NCI-H82 (cell line): ENCODE data around the gene ADAR.

Source experiments
- DNase-seq: peaks from one replicate; lab custom pipeline; 2025; lab: John Stamatoyannopoulos, UW

Gene ADAR

DNA sequence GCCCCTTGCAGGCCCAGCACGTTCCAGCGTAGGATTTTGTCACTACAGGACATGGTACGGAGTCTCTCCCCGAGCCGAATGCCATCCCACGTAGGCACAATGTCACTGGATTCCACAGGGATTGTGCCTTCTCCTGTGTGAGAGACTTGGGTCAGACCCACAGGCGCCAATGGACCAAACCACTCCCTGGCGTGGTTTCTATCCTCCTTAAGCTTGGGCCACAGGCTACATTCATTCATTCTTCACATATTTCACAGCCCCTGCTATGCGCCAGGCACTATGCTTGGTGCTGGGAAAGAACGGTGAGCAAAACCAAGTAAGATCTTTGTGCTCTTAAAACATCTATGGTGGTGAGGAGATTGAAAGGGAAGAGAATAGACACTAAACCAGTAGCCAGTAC lies 21.8 kb downstream of the ADAR start:
- DNase-seq, result no peak

GRCh38 chr1:154584267-154584994 lies 23.6 kb downstream of the ADAR start:
- no peak for DNase-seq

GRCh38 chr1:154583773-154584172 lies 24.2 kb downstream of the ADAR start:
- no peak for DNase-seq

GRCh38 chr1:154582885-154583284 lies 25.1 kb downstream of the ADAR start:
- no peak for DNase-seq

GRCh38 chr1:154581766-154582165 lies 26.2 kb downstream of the ADAR start:
- no peak for DNase-seq

DNA sequence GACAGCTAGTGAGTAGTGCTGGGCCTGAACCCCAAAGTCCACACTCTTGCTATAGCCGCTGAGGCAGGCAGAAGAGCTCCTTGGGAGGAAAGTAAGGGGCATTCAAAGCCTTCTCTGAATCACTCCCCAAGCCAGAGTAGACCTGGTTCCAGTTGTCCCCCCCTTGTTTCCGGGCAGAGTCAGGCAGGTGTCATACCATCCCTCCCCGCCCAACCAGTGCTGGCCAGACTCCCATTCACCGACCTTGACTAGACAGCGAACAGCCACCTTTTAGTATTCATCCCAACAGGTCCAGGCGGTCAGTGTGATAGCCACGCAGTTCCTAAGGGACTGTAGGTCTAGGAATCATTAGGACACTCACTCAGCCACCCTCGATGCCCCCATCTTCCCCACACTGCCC lies 28.6 kb downstream of the ADAR start:
- no peak for DNase-seq

DNA sequence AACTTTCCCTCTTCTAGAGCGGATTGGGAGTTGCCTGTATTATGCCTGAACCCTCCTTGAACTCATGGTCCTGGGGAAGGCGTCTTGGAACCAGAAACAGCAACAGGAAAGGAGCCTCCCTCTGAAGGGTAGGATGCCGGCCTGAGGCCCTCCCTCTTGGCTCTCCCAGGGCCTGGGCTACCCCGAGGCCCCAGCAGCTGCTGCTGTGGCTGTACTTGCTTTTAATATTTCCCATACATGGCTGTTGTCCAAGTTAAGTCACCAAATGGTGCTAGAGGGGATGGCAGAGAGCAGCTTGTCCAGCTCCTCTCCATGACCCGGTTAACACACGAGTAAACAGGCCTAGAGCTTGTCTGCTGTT lies 29.9 kb downstream of the ADAR start:
- DNase-seq, result no peak

DNA sequence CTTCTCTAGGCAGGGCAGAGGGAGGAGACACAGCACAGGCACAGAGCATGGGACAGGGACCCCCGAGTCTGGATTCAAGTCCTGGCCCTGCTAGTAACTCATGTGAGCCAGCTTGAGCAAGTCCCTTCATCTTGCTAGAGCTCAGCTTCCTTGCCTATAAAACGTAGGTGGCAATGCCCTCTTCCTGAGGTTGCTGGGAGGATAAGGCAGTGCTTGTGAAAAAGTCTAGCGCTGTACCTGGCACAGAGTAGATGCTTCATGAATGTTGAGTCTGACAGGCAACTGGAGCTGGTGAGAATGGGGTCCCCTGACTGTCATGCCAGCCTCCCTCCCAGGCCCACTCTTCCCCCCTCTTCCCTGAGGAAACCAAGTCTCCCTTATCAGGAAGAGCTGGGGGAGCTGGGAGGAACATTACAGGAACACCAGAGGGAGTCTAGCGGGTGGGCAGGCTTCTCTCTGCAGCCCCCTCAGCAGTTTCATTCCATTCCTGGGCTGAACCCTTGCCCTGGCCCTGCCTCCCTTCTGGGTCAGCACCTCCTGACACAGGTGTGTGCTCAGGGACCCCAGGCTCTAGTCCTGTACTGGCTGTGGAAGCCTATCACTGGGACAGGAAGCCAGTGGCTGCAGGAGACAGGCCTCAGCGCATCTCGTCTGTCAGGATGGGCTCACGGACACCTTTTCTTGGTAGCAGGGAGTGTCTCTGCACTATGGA lies 30.5 kb downstream of the ADAR start:
- no peak for DNase-seq

DNA sequence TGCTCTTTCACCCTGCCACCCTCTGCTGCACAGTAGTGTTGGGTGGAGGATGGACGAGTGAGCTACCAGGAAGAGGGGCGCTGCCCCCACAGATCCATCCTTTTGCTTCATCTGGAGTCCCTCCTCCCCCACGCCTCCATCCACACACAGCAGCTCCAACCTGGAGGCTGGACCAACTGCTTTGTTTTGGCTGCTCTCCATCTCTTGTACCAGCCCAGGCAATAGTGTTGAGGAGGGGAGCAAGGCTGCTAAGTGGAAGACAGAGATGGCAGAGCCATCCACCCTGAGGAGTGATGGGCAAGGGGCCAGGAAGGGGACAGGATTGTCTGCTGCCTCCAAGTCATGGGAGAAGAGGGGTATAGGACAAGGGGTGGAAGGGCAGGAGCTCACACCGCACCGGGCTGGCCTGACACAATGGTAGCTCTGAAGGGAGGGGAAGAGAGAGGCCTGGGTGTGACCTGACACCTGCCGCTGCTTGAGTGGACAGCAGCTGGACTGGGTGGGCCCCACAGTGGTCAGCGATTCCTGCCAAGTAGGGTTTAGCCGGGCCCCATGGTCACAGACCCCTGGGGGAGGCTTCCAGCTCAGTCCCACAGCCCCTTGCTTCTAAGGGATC lies 31.9 kb downstream of the ADAR start:
- DNase-seq, result no peak

DNA sequence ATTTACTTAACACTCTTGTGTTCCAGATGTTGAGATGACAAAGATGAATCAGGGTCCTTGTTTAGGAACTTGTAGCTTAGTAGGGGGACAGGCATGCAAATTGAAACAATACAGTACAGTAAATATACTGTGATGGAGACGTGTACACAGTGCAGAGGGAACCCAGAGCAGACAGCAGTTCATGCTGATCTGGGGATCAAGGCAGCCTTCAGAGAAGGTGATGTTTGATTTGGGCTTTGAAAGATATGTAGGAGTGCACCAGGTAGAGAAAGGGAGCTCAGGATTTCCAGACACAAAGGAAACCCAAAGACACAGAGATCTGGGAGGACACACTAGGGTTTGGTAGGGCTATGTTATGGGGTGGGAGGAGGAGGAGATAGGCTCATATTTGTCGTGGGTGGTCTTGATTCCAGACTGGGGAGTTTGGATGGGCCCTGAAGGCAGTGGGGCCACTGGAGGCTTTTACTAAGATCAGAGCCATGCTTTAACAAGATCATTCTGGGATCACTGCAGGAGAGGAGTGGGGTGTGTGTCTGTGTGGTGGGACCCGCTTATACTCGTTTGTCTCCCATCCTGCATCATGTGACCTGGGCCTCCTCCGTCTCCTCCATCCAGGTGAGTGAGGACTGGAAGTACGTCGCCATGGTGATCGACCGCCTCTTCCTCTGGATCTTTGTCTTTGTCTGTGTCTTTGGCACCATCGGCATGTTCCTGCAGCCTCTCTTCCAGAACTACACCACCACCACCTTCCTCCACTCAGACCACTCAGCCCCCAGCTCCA lies 32.6 kb downstream of the ADAR start:
- no peak for DNase-seq

- DNase-seq, result no peak
Measured at GRCh38 chr1:154574716-154575115, 33.3 kb downstream of the ADAR start.

GRCh38 chr1:154573168-154573510 lies 34.8 kb downstream of the ADAR start:
- no peak for DNase-seq

GRCh38 chr1:154572468-154573167 lies 35.4 kb downstream of the ADAR start:
- DNase-seq, result no peak

DNA sequence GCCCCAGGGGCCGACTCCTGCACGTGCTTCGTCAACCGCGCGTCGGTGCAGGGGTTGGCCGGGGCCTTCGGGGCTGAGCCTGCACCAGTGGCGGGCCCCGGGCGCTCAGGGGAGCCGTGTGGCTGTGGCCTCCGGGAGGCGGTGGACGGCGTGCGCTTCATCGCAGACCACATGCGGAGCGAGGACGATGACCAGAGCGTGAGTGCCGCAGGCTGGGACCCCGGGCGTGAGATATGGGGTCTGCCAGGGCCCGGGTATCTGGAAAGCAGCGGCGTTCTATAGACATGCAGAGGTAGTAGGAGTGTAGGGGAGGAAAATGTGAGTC lies 36.1 kb downstream of the ADAR start:
- no peak for DNase-seq

GRCh38 chr1:154571244-154571963 lies 36.6 kb downstream of the ADAR start:
- no peak for DNase-seq

DNA sequence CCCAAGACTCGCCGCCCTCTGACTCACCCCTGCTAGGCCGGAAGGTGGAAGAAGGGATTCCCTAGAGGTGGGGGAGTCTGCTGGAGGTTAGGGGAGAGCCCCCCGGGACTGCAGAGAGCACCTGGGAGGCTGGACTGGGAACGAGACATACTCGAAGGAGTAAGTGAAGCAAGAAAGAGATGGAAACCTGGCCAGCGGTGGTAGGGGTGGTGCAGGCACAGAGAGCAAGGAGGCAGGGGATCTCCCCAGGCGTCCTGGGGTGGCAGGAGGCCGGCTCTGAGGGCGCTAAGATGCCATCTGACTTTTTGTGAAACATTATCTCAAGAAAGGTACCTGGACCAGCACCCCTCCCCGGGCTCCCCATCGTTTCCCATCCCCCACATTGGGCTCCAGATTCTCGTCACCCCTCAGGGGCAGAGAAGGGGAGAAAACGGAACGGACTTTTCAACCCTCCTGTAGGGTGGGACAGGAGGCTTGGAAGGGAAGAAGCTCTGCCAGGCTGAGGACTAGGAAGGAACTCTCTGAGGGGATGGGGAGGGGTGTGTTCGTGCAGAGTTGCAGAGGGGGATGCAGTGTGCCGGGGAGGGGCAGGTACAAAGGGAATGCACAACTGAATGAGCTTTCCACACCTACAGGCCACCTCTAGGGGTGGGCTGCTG lies 39.7 kb downstream of the ADAR start:
- no peak for DNase-seq

DNA sequence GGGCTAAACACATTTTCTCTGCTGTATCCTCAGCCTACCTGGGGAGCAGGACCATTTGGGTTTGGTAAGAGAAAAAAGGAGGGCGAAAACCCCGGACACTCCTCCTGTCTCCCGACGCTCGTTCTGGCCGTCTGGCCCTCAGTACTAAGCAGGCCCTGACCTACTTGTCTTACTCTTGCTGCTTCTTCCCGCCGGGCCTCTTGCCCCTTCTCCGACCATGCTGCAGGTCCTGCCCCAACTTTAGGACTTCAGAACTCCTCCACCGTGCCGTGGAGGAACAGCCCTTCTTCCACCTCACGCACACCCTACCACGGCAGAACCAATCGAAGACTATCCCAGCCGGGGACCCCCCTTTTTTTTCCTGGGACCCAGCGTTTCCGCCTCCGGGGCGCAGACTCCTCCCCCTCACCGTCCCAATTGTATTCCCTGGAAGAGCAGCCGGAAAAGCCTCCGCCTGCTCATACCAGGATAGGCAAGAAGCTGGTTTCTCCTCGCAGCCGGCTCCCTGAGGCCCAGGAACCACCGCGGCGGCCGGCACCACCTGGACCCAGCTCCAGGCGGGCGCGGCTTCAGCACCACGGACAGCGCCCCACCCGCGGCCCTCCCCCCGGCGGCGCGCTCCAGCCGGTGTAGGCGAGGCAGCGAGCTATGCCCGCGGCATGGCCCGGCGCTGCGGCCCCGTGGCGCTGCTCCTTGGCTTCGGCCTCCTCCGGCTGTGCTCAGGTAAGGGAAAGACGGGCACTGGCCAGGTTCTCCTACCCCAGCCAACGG lies 40.4 kb downstream of the ADAR start, which contains the start of gene CHRNB2:
Gene CHRNB2, plus strand, starts transcription at position 393 of the 771 bp plus-strand sequence. Its CDS starts 267 bp downstream, at position 660.
- peak; percentile 90 for DNase-seq

DNA sequence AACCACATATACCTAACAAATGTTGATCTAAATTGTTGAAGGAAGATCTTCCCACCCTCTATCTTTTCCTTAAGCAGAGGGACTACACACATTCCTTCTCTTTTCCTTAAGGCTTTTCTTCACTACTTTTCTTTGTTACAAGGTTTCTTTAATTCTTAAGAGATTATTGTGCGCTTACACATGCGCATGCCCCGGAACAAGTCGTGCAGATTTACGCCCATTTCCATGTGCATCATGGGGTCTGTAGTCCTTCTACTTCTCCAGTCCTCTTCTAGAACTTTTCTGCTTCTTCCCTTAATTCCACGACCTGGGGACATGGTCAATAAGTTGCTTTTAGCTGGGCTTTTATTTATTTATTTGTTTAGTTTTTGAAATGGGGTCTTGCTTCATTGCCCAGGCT lies 42.1 kb downstream of the ADAR start:
- DNase-seq, result no peak

DNA sequence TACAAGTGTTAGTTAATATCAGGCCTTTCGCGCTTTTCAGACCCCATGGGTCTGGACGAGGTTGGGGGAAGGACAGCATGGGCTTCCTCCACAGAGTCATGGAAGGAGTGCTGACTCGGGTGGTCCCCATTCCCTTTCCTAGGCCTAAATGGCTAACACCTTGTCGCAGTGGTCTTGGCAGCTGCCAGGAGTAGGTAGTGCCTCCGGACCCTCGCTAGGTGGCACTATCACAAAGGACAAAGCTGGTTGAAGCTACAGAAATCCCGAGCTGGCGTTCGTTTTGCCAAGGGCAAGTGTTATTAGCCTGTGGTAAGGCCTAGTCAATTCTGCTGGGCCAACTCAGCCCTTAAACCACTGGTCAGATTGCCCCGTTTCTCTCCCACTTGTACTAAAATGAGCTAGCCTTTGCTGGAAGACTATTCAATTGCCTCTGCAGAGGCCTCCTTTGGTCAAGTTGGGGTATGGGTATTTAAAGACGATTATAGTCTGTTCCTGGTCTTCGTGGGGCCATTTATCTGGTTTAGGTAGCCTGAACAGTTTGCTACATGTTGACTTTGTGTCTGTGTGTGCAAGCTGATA lies 48.4 kb downstream of the ADAR start:
- DNase-seq, result peak; percentile 98
